NCI-H187 (cell line): ENCODE measurements around the gene TOP3A.

Experiments used
- DNase-seq, 2 experiments: peaks; one replicate each; lab custom pipeline; 2025; lab: John Stamatoyannopoulos, UW

Gene TOP3A

GRCh38 chr17:18277076-18277475 lies 37.7 kb downstream of the TOP3A start:
- no peak for DNase-seq

- no peak for DNase-seq
Measured at GRCh38 chr17:18270046-18270931, 44.5 kb downstream of the TOP3A start.

GRCh38 chr17:18267927-18268711 lies 46.7 kb downstream of the TOP3A start:
- no peak for DNase-seq

GRCh38 chr17:18267366-18267765 lies 47.4 kb downstream of the TOP3A start:
- DNase-seq: no peak

GRCh38 chr17:18263885-18264682 lies 50.7 kb downstream of the TOP3A start:
- no peak for DNase-seq

GRCh38 chr17:18262641-18263040 lies 52.2 kb downstream of the TOP3A start:
- DNase-seq: no peak

GRCh38 chr17:18262111-18262510 lies 52.7 kb downstream of the TOP3A start:
- DNase-seq: no peak

- DNase-seq: no peak
Measured at GRCh38 chr17:18261659-18262058, 53.1 kb downstream of the TOP3A start.

GRCh38 chr17:18261146-18261515 lies 53.7 kb downstream of the TOP3A start:
- no peak for DNase-seq

GRCh38 chr17:18260332-18261145 lies 54.3 kb downstream of the TOP3A start, which contains the start of gene MIEF2:
MIEF2 (plus strand) TSS chr17:18260662; CDS start chr17:18262721, 2,059 bp downstream.
- peak; percentile 60 to 83 for DNase-seq

GRCh38 chr17:18259621-18260331 lies 55.0 kb downstream of the TOP3A start:
- no peak for DNase-seq

- no peak for DNase-seq
Measured at GRCh38 chr17:18258356-18259038, 56.3 kb downstream of the TOP3A start, which contains the start of gene FLII. FLII (minus strand) TSS chr17:18258738; CDS start chr17:18258690, 48 bp downstream.

- DNase-seq: no peak
Measured at GRCh38 chr17:18257982-18258355, 56.8 kb downstream of the TOP3A start.

GRCh38 chr17:18257268-18257981 lies 57.4 kb downstream of the TOP3A start:
- DNase-seq: no peak

GRCh38 chr17:18256776-18257175 lies 58.0 kb downstream of the TOP3A start:
- no peak for DNase-seq

GRCh38 chr17:18256351-18256750 lies 58.4 kb downstream of the TOP3A start:
- no peak for DNase-seq

GRCh38 chr17:18254888-18255649 lies 59.7 kb downstream of the TOP3A start:
- DNase-seq: no peak
